Measurements from ENCODE around the gene CPXM1. TPM values are rescaled to one million over a fixed set of nuclear protein-coding genes. Genes with fewer than 3 reads are reported as not detected.

CPXM1 gene
- total RNA-seq, 1 donor: under 0.01 TPM

- peaks cover 5% of the 10 kb centered on the region for H4K20me1 ChIP-seq (ENCODE audit: insufficient read depth, low read length)
- DNase-seq (ENCODE audit: insufficient read length, low spot score, missing footprints): peak; percentile 76
- no peak overlapping the region for H3K27ac ChIP-seq (ENCODE audit: low read depth, low read length)
- H3K36me3 ChIP-seq (ENCODE audit: insufficient read depth, low read length): peaks cover 20% of the 10 kb centered on the region
- TF ChIP-seq, protein P1, sequence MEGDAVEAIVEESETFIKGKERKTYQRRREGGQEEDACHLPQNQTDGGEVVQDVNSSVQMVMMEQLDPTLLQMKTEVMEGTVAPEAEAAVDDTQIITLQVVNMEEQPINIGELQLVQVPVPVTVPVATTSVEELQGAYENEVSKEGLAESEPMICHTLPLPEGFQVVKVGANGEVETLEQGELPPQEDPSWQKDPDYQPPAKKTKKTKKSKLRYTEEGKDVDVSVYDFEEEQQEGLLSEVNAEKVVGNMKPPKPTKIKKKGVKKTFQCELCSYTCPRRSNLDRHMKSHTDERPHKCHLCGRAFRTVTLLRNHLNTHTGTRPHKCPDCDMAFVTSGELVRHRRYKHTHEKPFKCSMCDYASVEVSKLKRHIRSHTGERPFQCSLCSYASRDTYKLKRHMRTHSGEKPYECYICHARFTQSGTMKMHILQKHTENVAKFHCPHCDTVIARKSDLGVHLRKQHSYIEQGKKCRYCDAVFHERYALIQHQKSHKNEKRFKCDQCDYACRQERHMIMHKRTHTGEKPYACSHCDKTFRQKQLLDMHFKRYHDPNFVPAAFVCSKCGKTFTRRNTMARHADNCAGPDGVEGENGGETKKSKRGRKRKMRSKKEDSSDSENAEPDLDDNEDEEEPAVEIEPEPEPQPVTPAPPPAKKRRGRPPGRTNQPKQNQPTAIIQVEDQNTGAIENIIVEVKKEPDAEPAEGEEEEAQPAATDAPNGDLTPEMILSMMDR (IDR thresholded peaks at IDR 0.05; ENCODE audit: extremely low read depth, low read depth, low read length): no peak
- H3K4me2 ChIP-seq (ENCODE audit: insufficient read depth, low read length): no peak overlapping the region
- no peaks in the 10 kb centered on the region for H3K9me3 ChIP-seq (ENCODE audit: low read depth, low read length)
- no peak overlapping the region for H3K4me3 ChIP-seq (ENCODE audit: insufficient read depth, low read length)
- peaks cover 22% of the 10 kb centered on the region for H3K79me2 ChIP-seq (ENCODE audit: insufficient read depth, low read length)
- peaks cover 12% of the 10 kb centered on the region for H3K4me1 ChIP-seq (ENCODE audit: insufficient read depth, low read length)
- H2AFZ ChIP-seq (ENCODE audit: low read length): no peak overlapping the region
- H3K27me3 ChIP-seq (ENCODE audit: insufficient read depth, low read length): no peaks in the 10 kb centered on the region
These were observed 38.6 kb upstream of the CPXM1 start for GRCh38 chr20:2838847-2839671.

DNA sequence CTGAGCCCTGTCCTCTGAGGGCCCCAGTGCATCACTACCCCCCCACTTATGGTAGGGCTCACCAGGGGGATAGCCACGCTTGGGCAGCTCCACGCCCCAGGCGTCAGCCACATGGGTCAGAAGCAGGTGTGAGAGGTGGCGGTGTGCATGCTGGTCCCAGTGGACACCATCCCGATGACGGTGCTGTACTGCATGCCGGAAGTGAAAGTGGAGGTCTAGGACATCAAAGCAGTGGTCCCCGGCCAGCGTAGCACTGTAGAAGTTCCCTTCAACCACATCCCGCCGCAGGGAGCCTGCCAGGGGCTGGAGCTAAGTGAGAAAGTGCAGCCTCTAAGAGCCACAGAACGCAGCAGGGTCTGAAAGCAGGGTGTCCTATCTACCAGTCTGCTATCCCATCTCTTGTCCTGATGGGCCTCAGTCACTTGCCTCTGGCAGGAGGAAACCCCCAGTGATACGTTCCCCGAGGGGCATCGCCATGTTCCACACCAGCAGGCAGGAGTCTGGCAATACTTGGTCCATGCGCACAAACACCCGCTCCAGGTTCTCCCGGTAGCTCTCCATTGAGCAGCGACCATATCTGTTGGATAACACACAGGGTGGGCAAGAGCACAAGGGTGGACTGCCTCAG lies 37.9 kb upstream of the CPXM1 start:
- peaks cover 18% of the 10 kb centered on the region for H3K79me2 ChIP-seq (ENCODE audit: insufficient read depth, low read length)
- no peak overlapping the region for H3K27ac ChIP-seq (ENCODE audit: low read depth, low read length)
- no peak overlapping the region for H3K4me3 ChIP-seq (ENCODE audit: insufficient read depth, low read length)
- DNase-seq (ENCODE audit: insufficient read length, low spot score, missing footprints): peak; percentile 58
- peaks cover 20% of the 10 kb centered on the region for H3K36me3 ChIP-seq (ENCODE audit: insufficient read depth, low read length)
- H4K20me1 ChIP-seq (ENCODE audit: insufficient read depth, low read length): no peaks in the 10 kb centered on the region
- H3K4me1 ChIP-seq (ENCODE audit: insufficient read depth, low read length): peaks cover 12% of the 10 kb centered on the region
- no peaks in the 10 kb centered on the region for H3K27me3 ChIP-seq (ENCODE audit: insufficient read depth, low read length)
- H3K9me3 ChIP-seq (ENCODE audit: low read depth, low read length): no peaks in the 10 kb centered on the region
- TF ChIP-seq, protein P1 (IDR thresholded peaks at IDR 0.05; ENCODE audit: extremely low read depth, low read depth, low read length): no peak
- no peak overlapping the region for H3K4me2 ChIP-seq (ENCODE audit: insufficient read depth, low read length)
- no peak overlapping the region for H2AFZ ChIP-seq (ENCODE audit: low read length)

- Histone ChIP-seq H3K36me3 (ENCODE audit: insufficient read depth, low read length) (peaks cover 20% of the 10 kb centered on the region), H3K27me3 (ENCODE audit: insufficient read depth, low read length) (no peaks in the 10 kb centered on the region), H3K4me3 (ENCODE audit: insufficient read depth, low read length) (no peak overlapping the region), H4K20me1 (ENCODE audit: insufficient read depth, low read length) (no peaks in the 10 kb centered on the region), H3K9me3 (ENCODE audit: low read depth, low read length) (no peaks in the 10 kb centered on the region), H3K4me1 (ENCODE audit: insufficient read depth, low read length) (peaks cover 12% of the 10 kb centered on the region), H2AFZ (ENCODE audit: low read length) (no peak overlapping the region), H3K27ac (ENCODE audit: low read depth, low read length) (no peak overlapping the region), H3K4me2 (ENCODE audit: insufficient read depth, low read length) (no peak overlapping the region), H3K79me2 (ENCODE audit: insufficient read depth, low read length) (peaks cover 14% of the 10 kb centered on the region)
- peak; percentile 51 for DNase-seq (ENCODE audit: insufficient read length, low spot score, missing footprints)
- TF ChIP-seq, protein P1 (IDR thresholded peaks at IDR 0.05; ENCODE audit: extremely low read depth, low read depth, low read length): no peak
These were observed 37.0 kb upstream of the CPXM1 start for GRCh38 chr20:2837221-2837960.
